Right renal cortex interstitium (tissue), 3 donors: Measurements from ENCODE around the gene MYLIP. TPM values are rescaled to one million over a fixed set of nuclear protein-coding genes. Genes with fewer than 3 reads are reported as not detected.
A peak's percentile ranks its signal among the peaks of the same experiment; 100 is the strongest.

Source experiments
- DNase-seq, 3 donors: peaks; one replicate each; pipeline ENCODE4 v3.0.0-alpha.2; 2013; ENCODE audit warnings: low read depth in 3 of 3, low spot score in 2 of 3
- polyA plus RNA-seq, 3 donors: library from polyadenylated mRNA; unstranded; fragments of 120-200 nt; gene quantifications; one replicate each; pipeline ENCODE4 v1.2.1, GENCODE V29; 2013; ENCODE audit not compliant: insufficient read length in 3 of 3

Gene MYLIP
- polyA plus RNA-seq = 10 to 100 TPM; 51.3 to 56.5 (median 52.1) TPM

GRCh38 chr6:16128759-16129622 lies at the start of gene MYLIP:
Gene MYLIP (plus strand): TSS chr6:16129086. CDS start chr6:16129323, 237 bp downstream.
- DNase-seq = peak; percentile 81 to 92 (median 88)

GRCh38 chr6:16079354-16079753 lies 49.5 kb upstream of the MYLIP start:
- DNase-seq = no peak

GRCh38 chr6:16080204-16080603 lies 48.7 kb upstream of the MYLIP start:
- DNase-seq = no peak

- no peak for DNase-seq
Observed at GRCh38 chr6:16081326-16081725, 47.6 kb upstream of the MYLIP start.

GRCh38 chr6:16082361-16082760 lies 46.5 kb upstream of the MYLIP start:
- DNase-seq = no peak

GRCh38 chr6:16086965-16087364 lies 41.9 kb upstream of the MYLIP start:
- no peak for DNase-seq

GRCh38 chr6:16087386-16087785 lies 41.5 kb upstream of the MYLIP start:
- DNase-seq = no peak

- DNase-seq = no peak
Observed at GRCh38 chr6:16088409-16088808, 40.5 kb upstream of the MYLIP start.

GRCh38 chr6:16089232-16090062 lies 39.4 kb upstream of the MYLIP start:
- DNase-seq = no peak

- no peak for DNase-seq
Observed at GRCh38 chr6:16090452-16090851, 38.4 kb upstream of the MYLIP start.

GRCh38 chr6:16090920-16091319 lies 38.0 kb upstream of the MYLIP start:
- DNase-seq = no peak

- DNase-seq = no peak
Observed at GRCh38 chr6:16092140-16092539, 36.7 kb upstream of the MYLIP start.

GRCh38 chr6:16092990-16093389 lies 35.9 kb upstream of the MYLIP start:
- DNase-seq = no peak

- DNase-seq = no peak
Observed at GRCh38 chr6:16095180-16095579, 33.7 kb upstream of the MYLIP start.

GRCh38 chr6:16097382-16098171 lies 31.3 kb upstream of the MYLIP start:
- no peak for DNase-seq

- DNase-seq = no peak
Observed at GRCh38 chr6:16098211-16098610, 30.7 kb upstream of the MYLIP start.

- DNase-seq = no peak
Observed at GRCh38 chr6:16102208-16102607, 26.7 kb upstream of the MYLIP start.

- DNase-seq = peak in 1 of 3 donors; percentile 30
Observed at GRCh38 chr6:16103722-16104121, 25.2 kb upstream of the MYLIP start.

- no peak for DNase-seq
Observed at GRCh38 chr6:16104624-16105433, 24.1 kb upstream of the MYLIP start.

GRCh38 chr6:16105854-16106253 lies 23.0 kb upstream of the MYLIP start:
- no peak for DNase-seq
